ENCODE measurements around the gene TUBB2A.
"Not testable (repeated sequence)": the region's sequence is repeated elsewhere in the genome, so short reads cannot be mapped to it uniquely, and the experiment has no call there.

Gene TUBB2A

DNA sequence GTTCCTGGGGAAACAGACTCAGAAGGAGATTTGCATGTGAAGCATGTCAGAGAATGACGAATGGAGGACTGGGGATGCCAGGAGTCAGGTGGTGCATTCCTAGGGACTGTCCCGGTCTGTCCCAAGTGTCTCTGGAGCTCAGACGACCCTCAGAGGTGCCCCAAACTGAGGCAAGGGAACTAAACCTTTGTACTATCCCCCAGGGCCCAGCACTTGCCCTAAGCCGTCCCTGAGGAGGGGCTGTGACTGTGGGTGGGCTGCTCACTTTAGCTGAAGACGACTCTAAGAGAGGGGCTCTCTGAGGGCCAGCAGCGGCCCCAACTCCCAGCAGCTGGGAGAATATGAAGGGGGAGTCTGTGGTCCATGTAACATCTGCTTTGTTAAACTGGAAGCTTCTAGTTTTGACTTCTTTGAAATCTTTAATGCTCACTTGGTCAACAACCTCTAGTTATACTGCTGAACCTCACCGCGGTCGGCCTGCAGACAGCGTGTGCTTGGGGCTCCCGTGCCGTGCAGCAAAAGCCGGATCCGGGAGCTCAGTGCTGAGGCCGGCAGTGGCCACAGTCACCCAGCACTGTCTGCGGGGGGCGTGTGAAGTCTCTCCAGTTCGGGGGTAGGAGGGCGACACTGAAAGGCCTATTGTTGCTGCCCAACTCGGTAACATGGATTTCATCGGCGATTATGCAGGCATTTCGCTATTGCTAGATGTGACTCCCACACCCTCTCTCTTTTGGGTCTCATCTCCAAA is 35.9 kb upstream of the TUBB2A start:
- no peak for TF ChIP-seq CTCF (IDR thresholded peaks at IDR 0.05; ENCODE audit: control insufficient read depth, insufficient read depth, low read depth, low read length, missing control alignments)
- no peak for DNase-seq (ENCODE audit: low read depth)
- no peak overlapping the region for H3K4me3 ChIP-seq (ENCODE audit: control insufficient read depth, low read depth, low read length)

GRCh38 chr6:3190779-3191178 is 33.4 kb upstream of the TUBB2A start:
- no peak overlapping the region for H3K4me3 ChIP-seq (ENCODE audit: control insufficient read depth, low read depth, low read length)

DNA sequence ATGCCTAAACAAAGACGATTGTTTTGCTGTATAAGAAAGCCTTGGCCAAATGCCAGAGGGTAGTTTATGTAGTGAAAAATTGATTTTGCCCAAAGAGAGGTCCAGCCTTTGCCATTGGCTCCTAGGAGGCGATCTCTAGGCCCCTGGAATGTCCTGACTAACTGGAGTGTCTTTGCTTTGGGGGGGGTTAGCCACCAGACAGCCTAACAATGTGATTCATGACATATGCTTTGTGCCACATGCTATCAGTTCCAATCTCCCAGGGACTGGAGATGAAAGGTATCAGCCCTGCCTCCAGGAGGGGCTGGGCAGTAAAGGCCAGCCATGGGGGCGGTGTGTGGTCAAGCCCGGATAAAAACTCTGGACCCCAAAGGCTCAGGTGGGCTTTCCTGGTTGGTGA is 32.7 kb upstream of the TUBB2A start:
- H3K4me3 ChIP-seq (ENCODE audit: control insufficient read depth, low read depth, low read length): no peak overlapping the region
- DNase-seq (ENCODE audit: low read depth): no peak
- no peak for TF ChIP-seq CTCF (IDR thresholded peaks at IDR 0.05; ENCODE audit: control insufficient read depth, insufficient read depth, low read depth, low read length, missing control alignments)

More at GRCh38 chr6:3190779-3191178, 33.4 kb upstream of the TUBB2A start:
- no peak for TF ChIP-seq CTCF (IDR thresholded peaks at IDR 0.05; ENCODE audit: control insufficient read depth, insufficient read depth, low read depth, low read length, missing control alignments)
- no peak for DNase-seq (ENCODE audit: low read depth)

- not testable (repeated sequence) for DNase-seq (ENCODE audit: low read depth); H3K4me3 ChIP-seq (ENCODE audit: control insufficient read depth, low read depth, low read length)
Observed at GRCh38 chr6:3189192-3189591, 31.8 kb upstream of the TUBB2A start.

DNA sequence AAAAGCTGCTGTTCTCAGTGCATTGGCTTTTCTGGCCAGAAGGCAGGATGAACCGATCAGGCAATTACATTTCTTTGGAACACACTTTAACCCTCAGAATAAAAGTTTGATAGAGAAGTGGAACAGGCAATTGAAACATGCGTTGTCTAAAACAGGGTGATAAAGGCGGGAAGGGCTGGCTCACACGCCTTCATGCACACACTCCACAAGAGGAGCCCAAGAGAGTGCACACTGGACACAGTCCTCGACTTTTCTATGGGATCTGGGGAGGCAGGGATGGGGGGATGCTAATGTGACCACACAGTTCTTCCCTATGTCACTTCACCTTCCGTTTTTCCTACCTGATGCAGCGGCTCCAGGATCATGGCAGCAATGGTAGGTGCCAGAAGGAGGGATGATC is 30.9 kb upstream of the TUBB2A start:
- no peak overlapping the region for H3K4me3 ChIP-seq (ENCODE audit: control insufficient read depth, low read depth, low read length)
- DNase-seq (ENCODE audit: low read depth): no peak
- no peak for TF ChIP-seq CTCF (IDR thresholded peaks at IDR 0.05; ENCODE audit: control insufficient read depth, insufficient read depth, low read depth, low read length, missing control alignments)

GRCh38 chr6:3186974-3187382 is 29.6 kb upstream of the TUBB2A start:
- DNase-seq (ENCODE audit: low read depth): no peak
- no peak for TF ChIP-seq CTCF (IDR thresholded peaks at IDR 0.05; ENCODE audit: control insufficient read depth, insufficient read depth, low read depth, low read length, missing control alignments)
- H3K4me3 ChIP-seq (ENCODE audit: control insufficient read depth, low read depth, low read length): no peak overlapping the region

DNA sequence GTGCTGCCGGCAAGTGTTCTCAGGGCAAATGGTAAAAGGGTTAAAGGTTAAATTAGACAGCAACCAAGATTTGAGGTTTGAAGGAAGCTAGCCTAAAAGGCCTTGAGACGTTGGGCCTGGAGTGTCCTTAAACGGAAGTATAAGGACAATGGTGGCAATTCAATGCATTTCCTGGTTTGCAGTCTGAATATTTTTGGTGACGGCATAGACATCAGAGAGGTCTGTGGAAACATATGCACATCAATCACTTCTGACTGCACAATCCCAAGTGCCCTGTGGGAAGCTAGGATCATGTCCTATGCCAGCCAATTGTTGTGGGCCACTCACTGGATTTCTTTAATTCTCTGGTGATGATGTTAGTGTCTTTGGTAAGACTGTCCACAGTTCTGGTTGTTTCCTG is 25.7 kb upstream of the TUBB2A start:
- TF ChIP-seq CTCF (IDR thresholded peaks at IDR 0.05; ENCODE audit: control insufficient read depth, insufficient read depth, low read depth, low read length, missing control alignments): no peak
- DNase-seq (ENCODE audit: low read depth): no peak
- no peak overlapping the region for H3K4me3 ChIP-seq (ENCODE audit: control insufficient read depth, low read depth, low read length)
